B cell (primary cell): ENCODE measurements around the gene ZCCHC12. TPM values are rescaled to one million over a fixed set of nuclear protein-coding genes. Genes with fewer than 3 reads are reported as not detected.

ENCODE experiments used
- ATAC-seq: fragments of 200-7000 bp; cut with Tn5 transposase; one replicate; pipeline ENCODE4 v1.10.0; 2021; ENCODE audit warnings: low read depth, mild to moderate bottlenecking, moderate number of reproducible peaks, moderate library complexity
- CTCF ChIA-PET: fragments of 350-600 bp; sonication (Branson Sonifier 250); formaldehyde crosslinking; loops from one replicate; lab custom pipeline; 2021; ENCODE audit warnings: antibody characterized with exemption, inconsistent platforms; lab: Charles Lee
- POLR2A ChIA-PET: fragments of 350-600 bp; sonication (Branson Sonifier 250); formaldehyde crosslinking; loops from one replicate; lab custom pipeline; 2021; ENCODE audit warnings: antibody characterized with exemption; lab: Charles Lee
- DNase-seq: peaks from one replicate; pipeline ENCODE4 v3.0.0; 2013
- H2AFZ ChIP-seq: 2 replicates; pipeline ENCODE4 v1.6.1; 2012; ENCODE audit warnings: mild to moderate bottlenecking, low read depth, low read length; ENCODE audit not compliant: insufficient read depth, poor library complexity, severe bottlenecking
- H3K27ac ChIP-seq, 2 donors: 1 replicate in 1 of 2; 2 replicates in 1 of 2; pipeline ENCODE4 v1.5.1; 2012 to 2013; ENCODE audit warnings: low read length in 2 of 2, mild to moderate bottlenecking in 2 of 2, moderate library complexity in 1 of 2
- H3K27me3 ChIP-seq, 4 experiments: fragments of 200-600 bp in 1 of 4; sonication (generic) in 1 of 4; replicated peaks in 1 of 4; 1 replicate in 2 of 4; 2 replicates in 2 of 4; pipeline versions ENCODE4 v1.6.1 to v1.7.0; 2013 to 2016; ENCODE audit warnings: low read length in 3 of 4, mild to moderate bottlenecking in 2 of 4, mixed read lengths in 1 of 4, moderate library complexity in 1 of 4; ENCODE audit not compliant: insufficient read depth in 4 of 4, control insufficient read depth in 3 of 4; ENCODE audit errors: control extremely low read depth in 1 of 4
- H3K36me3 ChIP-seq, 2 experiments: replicated peaks in 1 of 2; 1 replicate in 1 of 2; 2 replicates in 1 of 2; pipeline versions ENCODE4 v1.6.1 to v1.7.1; 2013; ENCODE audit warnings: low read length in 1 of 2; ENCODE audit not compliant: insufficient read depth in 2 of 2, control insufficient read depth in 1 of 2; ENCODE audit errors: control extremely low read depth in 1 of 2, extremely low read depth in 1 of 2
- H3K4me1 ChIP-seq, 2 donors: fragments of 200-600 bp in 1 of 2; sonication (generic) in 1 of 2; 1 replicate in 1 of 2; 2 replicates in 1 of 2; pipeline versions ENCODE4 v1.5.1 to v1.6.1; 2013 to 2017; ENCODE audit warnings: low read length in 2 of 2; ENCODE audit not compliant: control insufficient read depth in 2 of 2, insufficient read depth in 2 of 2
- H3K4me2 ChIP-seq: replicated peaks from 2 replicates; pipeline ENCODE3; 2012; ENCODE audit warnings: mild to moderate bottlenecking, low read depth, low read length; ENCODE audit not compliant: poor library complexity, severe bottlenecking
- H3K4me3 ChIP-seq, 5 experiments: fragments of 200-600 bp in 1 of 5; sonication (generic) in 1 of 5; 1 replicate in 3 of 5; 2 replicates in 2 of 5; pipeline versions ENCODE4 v1.5.1 to v1.7.0; 2011 to 2016; ENCODE audit warnings: low read length in 4 of 5, mild to moderate bottlenecking in 4 of 5, low read depth in 2 of 5, control low read depth in 1 of 5, moderate library complexity in 1 of 5; ENCODE audit not compliant: insufficient read depth in 1 of 5; ENCODE audit errors: control extremely low read depth in 1 of 5, extremely low read depth in 1 of 5
- H3K79me2 ChIP-seq: fragments of 200-600 bp; sonication (generic); one replicate; pipeline ENCODE4 v1.6.0; 2016; ENCODE audit warnings: low read length; ENCODE audit not compliant: control insufficient read depth, insufficient read depth
- H3K9ac ChIP-seq: fragments of 200-600 bp; sonication (generic); 2 replicates; pipeline ENCODE4 v1.6.1; 2017; ENCODE audit warnings: mild to moderate bottlenecking, low read length, moderate library complexity
- H3K9me3 ChIP-seq, 3 donors: one replicate each; pipeline versions ENCODE4 v1.6.1 to v1.7.1; 2013; ENCODE audit warnings: low read length in 2 of 3; ENCODE audit not compliant: control insufficient read depth in 2 of 3, insufficient read depth in 1 of 3; ENCODE audit errors: control extremely low read depth in 1 of 3
- H4K20me1 ChIP-seq: 2 replicates; pipeline ENCODE4 v1.6.0; 2012; ENCODE audit warnings: mild to moderate bottlenecking, low read length; ENCODE audit not compliant: insufficient read depth, control insufficient read depth, poor library complexity, severe bottlenecking
- H3K27ac Mint-ChIP-seq: one replicate; pipeline ENCODE4 v1.8.0; 2021; ENCODE audit warnings: mixed read lengths
- H3K27me3 Mint-ChIP-seq: one replicate; pipeline ENCODE4 v1.8.0; 2021; ENCODE audit warnings: mixed read lengths
- H3K4me1 Mint-ChIP-seq: one replicate; pipeline ENCODE4 v1.8.0; 2021; ENCODE audit warnings: mixed read lengths
- H3K4me3 Mint-ChIP-seq: one replicate; pipeline ENCODE4 v1.8.0; 2021; ENCODE audit warnings: mixed read lengths
- H3K9me3 Mint-ChIP-seq: one replicate; pipeline ENCODE4 v1.8.0; 2022; ENCODE audit warnings: mixed read lengths; ENCODE audit not compliant: insufficient read depth
- CTCF ChIP-seq: fragments of 200-600 bp; IDR thresholded peaks from one replicate; pipeline ENCODE4 v1.8.0; 2022; ENCODE audit warnings: antibody characterized with exemption, mild to moderate bottlenecking
- EZH2 ChIP-seq: IDR thresholded peaks from 2 replicates; pipeline ENCODE4 v1.6.1; 2012; ENCODE audit warnings: borderline replicate concordance, low read depth, mild to moderate bottlenecking, moderate library complexity, low read length; ENCODE audit not compliant: insufficient read depth, poor library complexity, severe bottlenecking
- WGBS: methylation state at CpG from one replicate; pipeline ENCODE4 v1.1.5; 2013; ENCODE audit warnings: missing lambda C conversion rate; ENCODE audit not compliant: insufficient coverage; 5-methylcytosine and 5-hydroxymethylcytosine counted together
- intact Hi-C: fragments of 100-400 bp; cut with micrococcal nuclease; formaldehyde crosslinking; loops from one replicate; pipeline ENCODE4 v1.10.0; 2022
- polyA plus RNA-seq: library from polyadenylated mRNA; depleted of rRNA; stranded (reverse); fragments of >200 nt; gene quantifications from 2 replicates; pipeline ENCODE4 v1.2.3, GENCODE V29; 2012
- total RNA-seq, 2 donors: library from RNA; stranded (reverse); fragments of 120-200 nt in 1 of 2; gene quantifications; 1 replicate in 1 of 2; 2 replicates in 1 of 2; pipeline versions ENCODE4 v1.2.3 to v1.2.4, GENCODE V29; 2013 to 2022

ZCCHC12 gene
- total and polyA plus RNA-seq, 2 donors (not counting 1 experiment from before 2014, with no cell fraction given): 0.17 TPM; not detected in 1

DNA sequence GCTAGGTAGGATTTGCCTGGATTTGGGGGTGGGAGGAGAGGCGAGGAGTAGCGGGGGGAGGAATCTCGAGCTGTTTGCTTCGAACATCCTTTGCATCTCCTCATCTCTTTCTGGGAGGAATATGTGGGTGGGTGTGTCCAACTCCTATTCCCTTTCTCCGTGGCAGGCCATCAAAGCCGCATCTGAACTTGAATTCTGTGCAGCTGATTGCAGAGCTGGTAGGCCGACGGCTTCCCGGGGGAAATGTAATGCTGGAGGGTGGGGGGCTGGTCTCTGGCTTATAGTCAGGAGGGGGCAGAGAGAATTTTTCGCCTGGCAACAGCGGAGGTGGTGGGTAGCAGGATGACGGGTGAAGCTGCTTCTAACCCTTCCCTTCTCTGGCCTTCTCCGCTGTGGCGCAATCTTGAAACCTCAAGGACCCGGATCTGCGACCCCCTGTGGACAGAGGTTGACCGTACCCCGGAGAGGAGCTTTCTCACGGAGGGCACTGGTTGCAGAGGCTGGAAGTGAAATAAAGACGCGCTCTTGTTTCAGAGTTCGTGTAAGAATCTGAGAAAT is 628 bp downstream of the ZCCHC12 start:
- H3K9me3 Mint-ChIP-seq: no peaks in the 10 kb centered on the region
- Histone ChIP-seq H4K20me1 (no peaks in the 10 kb centered on the region), H3K4me1 (peaks cover 30 to 31% of the 10 kb centered on the region in 2 donors), H3K9ac (peak overlapping the region; percentile 57), H2AFZ (peak overlapping the region; percentile 38), H3K27ac (no peak overlapping the region), H3K36me3 (no peaks in the 10 kb centered on the region), H3K79me2 (no peaks in the 10 kb centered on the region), H3K4me3 (peak overlapping the region in 4 of 5 experiments; percentile 22 to 50 (median 42)), H3K9me3 (no peaks in the 10 kb centered on the region), H3K4me2 (peak overlapping the region; percentile 92), H3K27me3 (peaks cover 0 to 53% (median 27%) of the 10 kb centered on the region in 4 experiments)
- CTCF ChIA-PET: interaction anchor here (0.6 to 2.0 kb wide), 6 partner anchors 9 to 407 kb away, joined by 4 to 6 read pairs (median 5); no protein-coding TSS in a partner anchor
- ATAC-seq (no peak), DNase-seq (peak; percentile 25)
- peaks cover 48% of the 10 kb centered on the region for H3K27me3 Mint-ChIP-seq
- peak overlapping the region; percentile 85 for H3K4me3 Mint-ChIP-seq
- H3K4me1 Mint-ChIP-seq: peaks cover 28% of the 10 kb centered on the region
- TF ChIP-seq EZH2 (no peak), CTCF (no peak)
- no peak overlapping the region for H3K27ac Mint-ChIP-seq
- POLR2A ChIA-PET: no interaction called here
- intact Hi-C loops: no loop called here
- WGBS: 0% methylated on average over 6 of the region's 22 CpGs

DNA sequence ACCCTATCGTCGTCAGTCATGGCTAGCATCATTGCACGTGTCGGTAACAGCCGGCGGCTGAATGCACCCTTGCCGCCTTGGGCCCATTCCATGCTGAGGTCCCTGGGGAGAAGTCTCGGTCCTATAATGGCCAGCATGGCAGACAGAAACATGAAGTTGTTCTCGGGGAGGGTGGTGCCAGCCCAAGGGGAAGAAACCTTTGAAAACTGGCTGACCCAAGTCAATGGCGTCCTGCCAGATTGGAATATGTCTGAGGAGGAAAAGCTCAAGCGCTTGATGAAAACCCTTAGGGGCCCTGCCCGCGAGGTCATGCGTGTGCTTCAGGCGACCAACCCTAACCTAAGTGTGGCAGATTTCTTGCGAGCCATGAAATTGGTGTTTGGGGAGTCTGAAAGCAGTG is 1.6 kb downstream of the ZCCHC12 start:
- H3K4me3 Mint-ChIP-seq: peak overlapping the region; percentile 59
- Histone ChIP-seq H3K4me3 (no peak overlapping the region), H3K4me1 (peaks cover 30 to 31% of the 10 kb centered on the region in 2 donors), H3K36me3 (no peaks in the 10 kb centered on the region), H3K9me3 (no peaks in the 10 kb centered on the region), H3K4me2 (peak overlapping the region; percentile 92), H3K27me3 (peaks cover 0 to 53% (median 29%) of the 10 kb centered on the region in 4 experiments), H3K9ac (no peak overlapping the region), H4K20me1 (no peaks in the 10 kb centered on the region), H3K79me2 (no peaks in the 10 kb centered on the region), H3K27ac (no peak overlapping the region), H2AFZ (no peak overlapping the region)
- WGBS: 11% methylated on average over 11 of the region's 16 CpGs
- peaks cover 52% of the 10 kb centered on the region for H3K27me3 Mint-ChIP-seq
- intact Hi-C loops: no loop called here
- ChIA-PET CTCF (interaction anchor here (0.8 to 2.0 kb wide), 3 partner anchors 14 to 17 kb away, joined by 3 to 6 read pairs (median 5); no protein-coding TSS in a partner anchor), POLR2A (no interaction called here)
- peaks cover 28% of the 10 kb centered on the region for H3K4me1 Mint-ChIP-seq
- ATAC-seq (no peak), DNase-seq (peak; percentile 22)
- no peaks in the 10 kb centered on the region for H3K9me3 Mint-ChIP-seq
- H3K27ac Mint-ChIP-seq: no peak overlapping the region
- TF ChIP-seq EZH2 (no peak), CTCF (no peak)
